IMR-90 (cell line): Measurements from ENCODE around the gene ZNF764. TPM values are rescaled to one million over a fixed set of nuclear protein-coding genes. Genes with fewer than 3 reads are reported as not detected.
A peak's percentile ranks its signal among the peaks of the same experiment; 100 is the strongest.

ENCODE experiments used
- ATAC-seq: fragments of 200-7000 bp; cut with Tn5 transposase; 2 replicates; pipeline ENCODE4 v1.9.1; 2020; ENCODE audit warnings: low read depth, mild to moderate bottlenecking, moderate library complexity
- BruUV-seq: library from RNA; stranded (reverse); fragments of 400-500 nt; replicated peaks from 2 replicates; lab custom pipeline; 2021; lab: Mats Ljungman, UMichigan
- CTCF ChIA-PET: fragments of 300-600 bp; formaldehyde crosslinking; extraction: SDS; loops from one replicate; lab custom pipeline; 2021; ENCODE audit warnings: antibody characterized with exemption; lab: Yijun Ruan, JAX
- POLR2A ChIA-PET: fragments of 300-600 bp; sonication (Branson Sonifier 250); formaldehyde crosslinking; loops from one replicate; lab custom pipeline; 2022; ENCODE audit warnings: antibody characterized with exemption; ENCODE audit not compliant: unreplicated experiment; lab: Charles Lee
- DNase-seq: peaks from one replicate; pipeline ENCODE4 v3.0.0; 2013
- H2AFZ ChIP-seq: replicated peaks from 2 replicates; pipeline ENCODE3; 2013; ENCODE audit warnings: low read length, mild to moderate bottlenecking; ENCODE audit not compliant: poor library complexity
- H2AK5ac ChIP-seq: 2 replicates; pipeline ENCODE4 v1.6.1; 2013; ENCODE audit warnings: low read depth, low read length, inconsistent platforms
- H2AK9ac ChIP-seq: replicated peaks from 2 replicates; pipeline ENCODE3; 2013; ENCODE audit warnings: mild to moderate bottlenecking, low read depth, low read length, moderate library complexity; ENCODE audit not compliant: poor library complexity
- H2BK120ac ChIP-seq: 2 replicates; pipeline ENCODE4 v1.6.1; 2013; ENCODE audit warnings: low read depth, low read length, inconsistent platforms
- H2BK15ac ChIP-seq: 3 replicates; pipeline ENCODE4 v1.6.1; 2013; ENCODE audit warnings: low read depth, low read length, inconsistent platforms
- H2BK20ac ChIP-seq: 2 replicates; pipeline ENCODE4 v1.6.1; 2013; ENCODE audit warnings: low read depth, mild to moderate bottlenecking, inconsistent platforms, low read length, moderate library complexity
- H2BK5ac ChIP-seq: 2 replicates; pipeline ENCODE4 v1.6.1; 2013; ENCODE audit warnings: mild to moderate bottlenecking, low read depth, low read length, inconsistent platforms; ENCODE audit not compliant: poor library complexity, severe bottlenecking
- H3K14ac ChIP-seq: replicated peaks from 2 replicates; pipeline ENCODE4 v1.6.1; 2013; ENCODE audit warnings: low read depth, low read length, inconsistent platforms
- H3K18ac ChIP-seq: 2 replicates; pipeline ENCODE4 v1.6.1; 2013; ENCODE audit warnings: low read depth, low read length, control low read depth
- H3K23ac ChIP-seq: 2 replicates; pipeline ENCODE4 v1.6.1; 2013; ENCODE audit warnings: low read depth, low read length, inconsistent platforms
- H3K27ac ChIP-seq: 2 replicates; pipeline ENCODE4 v1.5.1; 2013; ENCODE audit warnings: mild to moderate bottlenecking, control low read depth, low read length; ENCODE audit not compliant: insufficient read depth
- H3K27me3 ChIP-seq: 2 replicates; pipeline ENCODE4 v1.6.1; 2013; ENCODE audit warnings: low read length; ENCODE audit not compliant: control insufficient read depth, insufficient read depth
- H3K36me3 ChIP-seq: 2 replicates; pipeline ENCODE4 v1.6.1; 2013; ENCODE audit warnings: low read length, mixed read lengths; ENCODE audit not compliant: control insufficient read depth, insufficient read depth
- H3K4ac ChIP-seq: 2 replicates; pipeline ENCODE4 v1.6.1; 2013; ENCODE audit warnings: low read depth, low read length, inconsistent platforms
- H3K4me1 ChIP-seq: 2 replicates; pipeline ENCODE4 v1.6.1; 2013; ENCODE audit warnings: low read length, mixed read lengths; ENCODE audit not compliant: control insufficient read depth, insufficient read depth
- H3K4me2 ChIP-seq: 2 replicates; pipeline ENCODE4 v1.6.1; 2013; ENCODE audit warnings: low read depth, mild to moderate bottlenecking, control low read depth, low read length, moderate library complexity
- H3K4me3 ChIP-seq: 2 replicates; pipeline ENCODE4 v1.5.1; 2013; ENCODE audit warnings: low read depth, mild to moderate bottlenecking, control low read depth, low read length, moderate library complexity; ENCODE audit not compliant: insufficient read depth
- H3K56ac ChIP-seq: 2 replicates; pipeline ENCODE4 v1.6.1; 2013; ENCODE audit warnings: low read length, inconsistent platforms; ENCODE audit not compliant: insufficient read depth; ENCODE audit errors: extremely low read depth
- H3K79me1 ChIP-seq, 2 experiments: 2 replicates each; pipeline ENCODE4 v1.6.1; 2013; ENCODE audit warnings: low read length in 2 of 2, inconsistent platforms in 1 of 2, low read depth in 1 of 2
- H3K9ac ChIP-seq: 2 replicates; pipeline ENCODE4 v1.6.1; 2013; ENCODE audit warnings: low read depth, low read length, control low read depth
- H3K9me1 ChIP-seq: 2 replicates; pipeline ENCODE4 v1.6.1; 2013; ENCODE audit warnings: low read length, inconsistent platforms; ENCODE audit not compliant: insufficient read depth
- H3K9me3 ChIP-seq: 2 replicates; pipeline ENCODE4 v1.6.1; 2013; ENCODE audit warnings: low read length; ENCODE audit not compliant: control insufficient read depth, insufficient read depth
- H4K20me1 ChIP-seq: 2 replicates; pipeline ENCODE4 v1.6.1; 2013; ENCODE audit warnings: low read length, inconsistent platforms; ENCODE audit not compliant: insufficient read depth
- H4K5ac ChIP-seq: 2 replicates; pipeline ENCODE4 v1.6.1; 2013; ENCODE audit warnings: mild to moderate bottlenecking, low read depth, low read length, control low read depth
- H4K8ac ChIP-seq, 2 experiments: 2 replicates each; pipeline ENCODE4 v1.6.1; 2013; ENCODE audit warnings: low read depth in 2 of 2, low read length in 2 of 2, control low read depth in 1 of 2, inconsistent platforms in 1 of 2
- H4K91ac ChIP-seq: 2 replicates; pipeline ENCODE4 v1.6.1; 2013; ENCODE audit warnings: low read depth, low read length, inconsistent platforms; ENCODE audit not compliant: insufficient read depth
- BHLHE40 ChIP-seq: fragments of 150-350 bp; IDR thresholded peaks from 2 replicates; pipeline ENCODE4 v1.6.1; 2016; ENCODE audit warnings: mild to moderate bottlenecking, low read depth, low read length
- CEBPB ChIP-seq: IDR thresholded peaks from 2 replicates; pipeline ENCODE4 v1.6.1; 2012; ENCODE audit warnings: low read depth, low read length, improper control_type of control experiment
- CHD1 ChIP-seq: IDR thresholded peaks from 2 replicates; pipeline ENCODE4 v1.6.1; 2012; ENCODE audit warnings: low read depth, low read length, improper control_type of control experiment
- FOS ChIP-seq: fragments of 150-350 bp; IDR thresholded peaks from 2 replicates; pipeline ENCODE4 v1.6.1; 2016; ENCODE audit warnings: low read depth, low read length
- MAZ ChIP-seq: IDR thresholded peaks from 2 replicates; pipeline ENCODE4 v1.6.1; 2012; ENCODE audit warnings: low read depth, mild to moderate bottlenecking, low read length, improper control_type of control experiment, moderate library complexity, borderline replicate concordance
- MXI1 ChIP-seq: IDR thresholded peaks from 2 replicates; pipeline ENCODE4 v1.6.1; 2012; ENCODE audit warnings: low read depth, mild to moderate bottlenecking, low read length, moderate library complexity, borderline replicate concordance
- NFE2L2 ChIP-seq: fragments of 150-350 bp; IDR thresholded peaks from 2 replicates; pipeline ENCODE4 v1.6.1; 2016; ENCODE audit warnings: low read depth, mild to moderate bottlenecking, low read length
- POLR2A ChIP-seq: IDR thresholded peaks from 2 replicates; pipeline ENCODE4 v1.6.1; 2012; ENCODE audit warnings: mild to moderate bottlenecking, low read depth, low read length
- RAD21 ChIP-seq: IDR thresholded peaks from 2 replicates; pipeline ENCODE4 v1.6.1; 2012; ENCODE audit warnings: low read length, improper control_type of control experiment
- RFX5 ChIP-seq: IDR thresholded peaks from 2 replicates; pipeline ENCODE4 v1.8.0; 2012; ENCODE audit warnings: low read depth, mild to moderate bottlenecking, low read length, moderate library complexity
- SMC3 ChIP-seq: fragments of 150-350 bp; IDR thresholded peaks from 2 replicates; pipeline ENCODE4 v1.6.1; 2016; ENCODE audit warnings: low read depth, mild to moderate bottlenecking, antibody characterized with exemption, low read length, moderate library complexity
- USF2 ChIP-seq: fragments of 150-350 bp; IDR thresholded peaks from 2 replicates; pipeline ENCODE4 v1.6.1; 2017; ENCODE audit warnings: mild to moderate bottlenecking, antibody characterized with exemption, low read length, low read depth
- WGBS, 2 experiments: methylation state at CpG; one replicate each; pipeline versions ENCODE4 v1.1.5 to v1.1.7; 2013; ENCODE audit warnings: missing lambda C conversion rate in 2 of 2; ENCODE audit not compliant: insufficient read length in 1 of 2; ENCODE audit errors: extremely low coverage in 2 of 2; 5-methylcytosine and 5-hydroxymethylcytosine counted together
- dilution Hi-C: fragments of 300-500 bp; cut with HindIII; formaldehyde crosslinking; loops from one replicate; pipeline ENCODE4 v1.14.3; 2018; ENCODE audit warnings: low sequenced_read_pairs; ENCODE audit not compliant: unreplicated experiment
- in situ Hi-C: fragments of 300-500 bp; cut with MboI; formaldehyde crosslinking; loops from 3 replicates; pipeline ENCODE4 v1.14.3; 2019; ENCODE audit warnings: low sequenced_read_pairs, inconsistent platforms, mixed read lengths
- intact Hi-C: fragments of 100-400 bp; cut with micrococcal nuclease; formaldehyde crosslinking; loops from 2 replicates; pipeline ENCODE4 v1.10.0; 2022
- polyA plus RNA-seq, 3 experiments: library from polyadenylated mRNA; depleted of rRNA; stranded (reverse); fragments of >200 nt; gene quantifications; 2 replicates each; pipeline ENCODE4 v1.2.3, GENCODE V29; 2012; ENCODE audit warnings: low replicate concordance in 1 of 3
- total RNA-seq: library from RNA; depleted of rRNA; stranded (reverse); fragments of >200 nt; gene quantifications from 2 replicates; pipeline ENCODE4 v1.2.3, GENCODE V29; 2012
- TF ChIP-seq, protein P1 (sequence below): conservative IDR thresholded peaks from 2 replicates; pipeline ENCODE4 v1.5.1; 2012; ENCODE audit warnings: mild to moderate bottlenecking, low read depth, low read length, improper control_type of control experiment

Gene ZNF764
- total and polyA plus RNA-seq, 2 of the 4 experiments (the other 2 are of a cell fraction) = 2.2 to 4.6 TPM

- Histone ChIP-seq H2BK15ac (no peak overlapping the region), H3K4me1 (peaks cover 8% of the 10 kb centered on the region), H3K9me1 (peaks cover 10% of the 10 kb centered on the region; the same call in 1 of the 2 replicates), H3K9ac (peak overlapping the region; percentile 88), H3K23ac (peak overlapping the region; percentile 84; the same call in 1 of the 2 replicates), H3K27ac (0 out of 2 replicates have a peak overlapping the region, but pooled peaks have one; percentile 3), H3K18ac (no peak overlapping the region), H3K79me1 (peaks cover 6 to 31% of the 10 kb centered on the region in 2 experiments), H3K4me2 (peak overlapping the region; percentile 95), H3K36me3 (peaks cover 4% of the 10 kb centered on the region; the same call in 1 of the 2 replicates), H2AK5ac (peak overlapping the region; percentile 88), H2BK20ac (no peak overlapping the region), H3K4ac (peak overlapping the region; percentile 42), H2BK120ac (peak overlapping the region; percentile 11; the same call in 1 of the 2 replicates), H4K5ac (peak overlapping the region; percentile 89), H3K27me3 (no peaks in the 10 kb centered on the region), H4K8ac (peak overlapping the region; percentile 99 to 100), H2AK9ac (peak overlapping the region; percentile 85), H2AFZ (peak overlapping the region; percentile 99), H3K14ac (peak overlapping the region; percentile 50), H3K4me3 (peak overlapping the region; percentile 68; the same call in 1 of the 2 replicates), H4K91ac (peak overlapping the region; percentile 15; the same call in 1 of the 2 replicates), H3K9me3 (no peaks in the 10 kb centered on the region), H3K56ac (no peak overlapping the region; the same call in 1 of the 2 replicates), H4K20me1 (no peaks in the 10 kb centered on the region), H2BK5ac (peak overlapping the region; percentile 6)
- DNase-seq (peak; percentile 62), ATAC-seq (peak; percentile 62)
- TF ChIP-seq NFE2L2 = no peak
- TF ChIP-seq MXI1 = peak; percentile 74; the same call in 1 of the 2 replicates
- TF ChIP-seq MAZ = no peak
- TF ChIP-seq RFX5 = no peak
- TF ChIP-seq POLR2A = no peak
- no peak for TF ChIP-seq BHLHE40
- no peak for TF ChIP-seq CHD1
- TF ChIP-seq SMC3 = peak; percentile 25
- peak; percentile 47 for TF ChIP-seq RAD21
- no peak for TF ChIP-seq USF2
- TF ChIP-seq, protein P1, sequence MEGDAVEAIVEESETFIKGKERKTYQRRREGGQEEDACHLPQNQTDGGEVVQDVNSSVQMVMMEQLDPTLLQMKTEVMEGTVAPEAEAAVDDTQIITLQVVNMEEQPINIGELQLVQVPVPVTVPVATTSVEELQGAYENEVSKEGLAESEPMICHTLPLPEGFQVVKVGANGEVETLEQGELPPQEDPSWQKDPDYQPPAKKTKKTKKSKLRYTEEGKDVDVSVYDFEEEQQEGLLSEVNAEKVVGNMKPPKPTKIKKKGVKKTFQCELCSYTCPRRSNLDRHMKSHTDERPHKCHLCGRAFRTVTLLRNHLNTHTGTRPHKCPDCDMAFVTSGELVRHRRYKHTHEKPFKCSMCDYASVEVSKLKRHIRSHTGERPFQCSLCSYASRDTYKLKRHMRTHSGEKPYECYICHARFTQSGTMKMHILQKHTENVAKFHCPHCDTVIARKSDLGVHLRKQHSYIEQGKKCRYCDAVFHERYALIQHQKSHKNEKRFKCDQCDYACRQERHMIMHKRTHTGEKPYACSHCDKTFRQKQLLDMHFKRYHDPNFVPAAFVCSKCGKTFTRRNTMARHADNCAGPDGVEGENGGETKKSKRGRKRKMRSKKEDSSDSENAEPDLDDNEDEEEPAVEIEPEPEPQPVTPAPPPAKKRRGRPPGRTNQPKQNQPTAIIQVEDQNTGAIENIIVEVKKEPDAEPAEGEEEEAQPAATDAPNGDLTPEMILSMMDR = peak; percentile 48
- TF ChIP-seq FOS = no peak
- TF ChIP-seq CEBPB = no peak
- in situ Hi-C loops (loop anchor here (5.0 kb wide), 1 partner anchor 37 kb away; the partner anchor contains the start of gene ZNF688), intact Hi-C loops (loop anchor here (2.0 kb wide), 1 partner anchor 49 kb away; the partner anchor contains the start of gene ZNF785), dilution Hi-C loops (no loop called here)
- ChIA-PET CTCF (interaction anchor here (1.1 to 1.2 kb wide), 2 partner anchors 22 to 93 kb away, joined by 4 to 5 read pairs; partner anchors contain the start of gene ZNF764), POLR2A (interaction anchor here (0.7 kb wide), 1 partner anchor 18 kb away, joined by 4 read pairs; no protein-coding TSS in a partner anchor)
- no TSS peak for BruUV-seq
- WGBS, 2 experiments = 41% methylated on average over 10 of the region's 12 CpGs; no CpG with 5 or more reads in 1 of the 2 experiments
Observed at GRCh38 chr16:30535777-30536190, 22.4 kb downstream of the ZNF764 start.
